Endometrial microvascular endothelial cells (primary cell): ENCODE data around the gene HS6ST3. TPM values are rescaled to one million over a fixed set of nuclear protein-coding genes. Genes with fewer than 3 reads are reported as not detected.
"Not testable (repeated sequence)": the region's sequence is repeated elsewhere in the genome, so short reads cannot be mapped to it uniquely, and the experiment has no call there.

Experiments used
- in situ Hi-C: cut with HindIII; loops from 2 replicates; pipeline ENCODE4 v1.10.0; 2017; ENCODE audit warnings: low sequenced_read_pairs, low pct_unique_long_range_greater_than_20kb; ENCODE audit errors: inconsistent ontology term
- total RNA-seq: library from RNA; depleted of rRNA; stranded (reverse); fragments of >200 nt; gene quantifications from one replicate; pipeline ENCODE4 v1.2.3, GENCODE V29; 2015; ENCODE audit errors: inconsistent ontology term

The HS6ST3 gene
- total RNA-seq = not detected

DNA sequence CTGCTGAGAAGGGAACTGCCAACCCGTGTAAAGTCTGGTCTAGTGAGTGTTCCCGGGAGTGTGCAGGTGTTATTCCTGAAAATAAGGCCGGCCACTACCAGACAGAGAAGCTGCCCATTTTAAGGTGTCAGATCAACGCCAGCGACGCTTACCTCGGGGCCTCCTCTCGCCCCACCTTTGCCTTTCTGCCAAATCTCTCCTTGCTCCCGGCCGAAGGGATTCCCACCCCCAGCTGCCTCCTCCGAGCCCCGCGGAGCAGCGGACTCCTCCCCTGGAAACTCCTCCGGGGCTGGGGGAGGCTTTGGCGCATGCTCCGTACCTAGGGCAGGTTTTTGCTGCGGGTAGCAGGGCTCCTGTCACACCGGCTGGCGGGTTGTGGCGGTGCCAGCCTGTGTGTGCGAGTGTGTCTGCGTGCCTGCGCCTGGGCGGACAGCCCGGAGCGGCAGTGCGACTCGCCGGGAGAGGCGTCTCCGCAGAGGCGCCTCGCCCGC is at the start of gene HS6ST3:
TSS of gene HS6ST3 (plus strand) at position 359 of the 491 bp plus-strand sequence.
- in situ Hi-C loops = no loop called here

GRCh38 chr13:96041326-96042110 is 48.4 kb upstream of the HS6ST3 start:
- in situ Hi-C loops = no loop called here

DNA sequence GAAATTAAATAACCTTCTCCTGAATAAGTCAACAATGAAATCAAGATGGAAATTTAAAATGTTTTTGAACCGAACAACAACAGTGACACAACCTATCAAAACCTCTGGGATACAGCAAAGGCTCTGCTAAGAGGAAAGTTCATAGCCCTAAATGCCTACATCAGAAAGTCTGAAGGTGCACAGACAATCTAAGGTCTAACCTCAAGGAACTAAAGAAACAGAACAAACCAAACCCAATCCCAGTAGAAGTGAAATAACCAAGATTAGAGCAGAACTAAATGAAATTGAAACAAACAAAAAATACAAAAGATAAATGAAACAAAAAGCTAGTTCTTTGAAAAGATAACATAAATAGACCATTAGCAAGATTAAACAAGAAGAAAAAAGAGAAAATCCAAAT is 45.7 kb upstream of the HS6ST3 start:
- in situ Hi-C loops = no loop called here

DNA sequence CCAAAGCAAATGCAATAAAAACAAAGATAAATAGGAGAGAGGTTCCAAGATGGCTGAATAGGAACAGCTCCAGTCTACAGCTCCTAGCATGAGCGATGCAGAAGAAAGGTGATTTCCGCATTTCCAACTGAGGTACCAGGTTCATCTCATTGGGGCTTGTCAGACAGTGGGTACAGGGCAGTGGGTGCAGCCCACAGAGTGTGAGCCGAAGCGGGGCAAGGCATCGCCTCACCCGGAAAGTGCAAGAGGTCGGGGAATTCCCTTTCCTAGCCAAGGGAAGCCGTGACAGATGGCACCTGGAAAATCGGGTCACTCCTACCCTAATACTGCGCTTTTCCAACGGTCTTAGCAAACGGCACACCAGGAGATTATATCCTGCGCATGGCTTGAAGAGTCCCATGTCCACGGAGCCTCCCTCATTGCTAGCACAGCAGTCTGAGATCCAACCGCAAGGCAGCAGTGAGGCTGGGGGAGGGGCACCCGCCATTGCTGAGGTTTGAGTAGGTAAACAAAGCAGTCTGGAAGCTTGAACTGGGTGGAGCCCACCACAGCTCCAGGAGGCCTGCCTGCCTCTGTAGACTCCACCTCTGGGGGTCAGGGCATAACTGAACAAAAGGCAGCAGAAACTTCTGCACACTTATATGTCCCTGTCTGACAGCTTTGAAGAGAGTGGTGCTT is 43.3 kb upstream of the HS6ST3 start:
- in situ Hi-C loops = not testable (repeated sequence)

- in situ Hi-C loops = not testable (repeated sequence)
These were observed 39.0 kb upstream of the HS6ST3 start for GRCh38 chr13:96050955-96051354.

DNA sequence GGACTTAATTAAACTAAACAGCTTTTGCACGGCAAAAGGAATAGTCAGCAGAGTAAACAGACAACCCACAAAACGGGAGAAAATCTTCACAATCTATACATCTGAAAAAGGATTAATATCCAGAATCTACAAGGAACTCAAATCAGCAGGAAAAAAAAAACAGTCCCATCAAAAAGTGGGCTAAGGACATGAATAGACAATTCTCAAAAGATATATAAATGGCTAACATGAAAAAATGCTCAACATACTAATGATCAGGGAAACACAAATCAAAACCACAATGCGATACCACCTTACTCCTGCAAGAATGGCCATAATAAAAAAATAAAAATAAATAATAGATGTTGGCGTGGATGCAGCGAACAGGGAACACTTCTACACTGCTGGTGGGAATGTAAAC is 38.4 kb upstream of the HS6ST3 start:
- in situ Hi-C loops = not testable (repeated sequence)

GRCh38 chr13:96051946-96052345 is 38.0 kb upstream of the HS6ST3 start:
- in situ Hi-C loops = not testable (repeated sequence)

- in situ Hi-C loops = no loop called here
These were observed 37.3 kb upstream of the HS6ST3 start for GRCh38 chr13:96052656-96053002.

DNA sequence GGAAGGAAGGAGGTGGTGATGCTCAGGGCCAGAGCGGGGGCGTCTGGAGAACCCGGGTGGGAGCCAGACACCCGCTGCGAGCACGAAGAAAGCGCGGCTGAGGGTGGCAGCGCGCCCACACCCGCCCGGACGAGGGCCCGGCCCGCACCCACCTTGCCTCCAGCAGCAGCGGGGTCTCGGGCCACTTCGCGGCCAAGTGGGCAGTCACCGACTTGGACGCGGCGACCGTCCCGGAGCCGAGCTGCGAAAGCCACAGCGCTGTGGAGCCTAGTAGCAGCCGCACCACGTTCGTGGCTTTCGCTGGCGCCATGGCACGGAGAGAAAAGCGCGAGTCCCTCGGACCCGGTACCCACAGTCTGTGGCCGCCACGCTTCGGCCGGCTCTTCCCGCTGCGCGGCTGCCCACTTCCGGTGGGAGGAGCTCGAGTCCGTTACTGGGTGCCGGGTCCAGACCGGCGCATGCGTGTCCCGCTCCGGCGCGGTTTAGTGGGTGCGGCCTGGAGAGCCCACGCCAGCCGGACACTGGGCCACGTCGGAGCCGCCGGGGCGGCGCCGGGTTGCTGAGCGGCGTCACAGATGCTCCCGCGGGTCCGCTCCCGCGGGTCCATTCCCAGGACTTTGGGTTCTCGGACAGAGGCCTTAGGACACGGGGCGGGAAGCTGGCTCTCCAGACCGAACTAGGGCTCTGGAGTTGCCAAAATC is 36.8 kb upstream of the HS6ST3 start, which contains the start of gene UGGT2:
TSS of gene UGGT2 (minus strand) at position 399 of the 701 bp plus-strand sequence. CDS start at position 310, 89 bp downstream.
- in situ Hi-C loops = no loop called here

GRCh38 chr13:96065849-96066248 is 24.1 kb upstream of the HS6ST3 start:
- in situ Hi-C loops = no loop called here

- in situ Hi-C loops = no loop called here
These were observed 21.2 kb upstream of the HS6ST3 start for GRCh38 chr13:96068729-96069128.

DNA sequence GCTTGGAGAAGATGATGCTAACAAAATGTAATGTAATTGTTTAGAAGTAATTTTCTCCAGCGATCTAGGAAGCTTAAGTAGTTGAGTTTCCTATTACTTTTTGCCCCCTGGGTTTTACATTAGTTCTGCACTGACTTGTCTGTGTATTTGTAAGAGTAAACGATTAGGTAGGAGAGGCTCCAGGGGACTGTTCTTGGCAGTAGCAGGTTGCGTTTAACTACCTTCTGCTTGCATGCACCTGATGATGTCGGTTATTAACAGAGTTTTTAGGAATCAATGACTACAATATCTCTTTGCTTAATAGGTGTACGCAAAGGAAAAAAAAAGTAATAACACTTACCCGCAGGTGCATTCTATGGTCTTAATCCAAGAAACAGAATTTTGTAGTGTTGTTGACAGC is 18.4 kb upstream of the HS6ST3 start:
- in situ Hi-C loops = no loop called here

DNA sequence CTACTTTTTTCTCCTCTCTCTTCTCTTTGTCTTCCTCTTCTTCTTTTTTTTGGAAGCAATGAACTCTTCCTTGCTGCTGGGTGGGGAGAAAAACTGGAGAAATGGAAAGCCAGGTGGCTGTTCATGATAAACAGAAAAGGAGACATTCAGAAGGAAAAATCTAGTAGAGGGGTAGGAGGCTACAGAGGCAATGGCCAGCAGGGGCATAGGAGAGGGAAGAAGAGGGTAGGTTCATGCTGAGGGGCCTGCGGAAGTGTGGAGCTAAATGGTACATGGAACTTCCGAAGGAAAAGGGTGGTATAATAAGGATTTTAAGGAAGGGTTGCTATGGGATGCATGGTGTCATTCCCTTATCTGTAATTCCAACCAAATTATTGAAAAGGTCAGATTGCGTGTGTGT is 17.5 kb upstream of the HS6ST3 start:
- in situ Hi-C loops = no loop called here

DNA sequence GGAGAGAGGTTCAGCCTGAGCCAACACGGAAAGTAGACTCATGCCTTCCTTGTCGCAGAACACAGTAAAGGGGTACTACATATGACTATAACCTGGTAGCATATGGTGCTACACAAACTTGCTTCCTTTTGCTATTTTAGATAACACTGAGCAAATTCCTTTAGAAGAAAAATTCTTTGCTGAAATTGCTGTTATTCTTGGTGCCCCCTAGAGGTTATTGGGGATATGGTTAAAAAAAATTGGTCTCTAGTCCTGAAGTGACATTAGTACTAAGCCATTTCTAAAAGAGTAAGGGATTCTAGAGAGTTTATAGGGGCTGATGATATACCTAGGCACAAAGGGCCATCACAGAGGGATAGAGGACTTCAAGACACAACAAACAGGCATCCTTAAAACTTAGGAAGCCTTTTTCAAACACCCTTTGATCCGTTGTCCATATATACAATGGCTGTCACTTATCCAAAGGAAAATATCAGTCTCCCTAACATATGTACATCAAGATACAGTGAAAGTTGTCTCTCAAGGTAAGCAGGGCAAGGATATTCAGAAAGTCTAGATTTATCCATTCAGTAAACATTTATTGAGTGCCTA is 13.9 kb upstream of the HS6ST3 start:
- in situ Hi-C loops = no loop called here

DNA sequence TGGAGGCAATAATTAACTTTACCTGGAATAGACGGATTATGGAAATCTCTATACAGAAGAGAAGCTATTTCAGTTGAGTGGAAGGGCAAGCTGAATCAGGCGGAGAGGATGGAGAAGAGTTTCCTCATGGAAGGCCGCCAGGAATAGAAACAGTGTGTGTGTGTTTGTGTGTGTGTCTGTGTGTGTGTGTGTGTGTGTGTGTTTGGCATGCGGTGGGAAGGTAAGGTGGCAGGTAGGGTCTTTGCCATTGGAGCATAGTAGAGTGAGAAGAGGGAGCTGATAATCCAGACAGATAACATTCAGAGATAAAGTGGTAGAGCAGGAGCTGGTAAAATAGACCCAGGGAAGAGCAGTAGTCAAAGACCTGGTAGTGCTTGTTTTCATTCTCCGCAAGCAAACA is 9.2 kb upstream of the HS6ST3 start:
- in situ Hi-C loops = no loop called here

DNA sequence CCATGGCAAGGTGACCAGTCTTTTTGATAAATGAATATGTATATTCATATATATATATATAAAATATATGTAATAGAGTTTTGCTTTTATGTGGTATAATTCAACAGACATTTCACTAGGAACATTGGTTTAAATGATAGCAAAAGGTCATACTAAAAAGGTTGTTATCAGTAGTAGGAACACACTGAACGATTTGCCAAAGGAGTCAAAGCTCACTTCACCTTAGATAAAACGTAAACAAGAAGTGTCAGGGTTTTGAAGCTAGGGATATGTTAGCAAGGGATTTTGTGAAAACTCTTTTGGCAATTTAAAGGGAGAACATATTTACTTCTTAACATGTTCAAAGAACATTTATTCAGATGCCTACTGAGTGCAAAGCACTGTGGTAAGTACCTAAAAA is 8.0 kb upstream of the HS6ST3 start:
- in situ Hi-C loops = no loop called here

DNA sequence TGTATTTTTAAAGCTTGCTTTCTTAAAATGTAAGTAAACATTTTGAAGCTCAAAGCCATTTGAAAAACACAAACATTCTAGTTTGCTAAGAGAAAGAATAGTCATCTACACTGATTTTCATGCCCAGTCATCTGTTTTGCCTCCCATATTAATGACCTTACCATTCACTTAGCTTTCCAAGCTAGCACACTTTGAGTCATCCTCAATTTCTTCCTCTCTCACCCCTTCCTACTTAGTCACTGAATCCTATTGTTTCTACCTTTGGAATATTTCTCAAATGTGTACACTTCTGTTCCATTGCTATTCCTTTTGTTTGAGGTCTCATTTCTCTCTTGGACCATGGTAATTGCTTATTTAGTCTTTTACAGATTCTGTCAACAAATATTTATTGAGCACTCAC is 7.3 kb upstream of the HS6ST3 start:
- in situ Hi-C loops = no loop called here

DNA sequence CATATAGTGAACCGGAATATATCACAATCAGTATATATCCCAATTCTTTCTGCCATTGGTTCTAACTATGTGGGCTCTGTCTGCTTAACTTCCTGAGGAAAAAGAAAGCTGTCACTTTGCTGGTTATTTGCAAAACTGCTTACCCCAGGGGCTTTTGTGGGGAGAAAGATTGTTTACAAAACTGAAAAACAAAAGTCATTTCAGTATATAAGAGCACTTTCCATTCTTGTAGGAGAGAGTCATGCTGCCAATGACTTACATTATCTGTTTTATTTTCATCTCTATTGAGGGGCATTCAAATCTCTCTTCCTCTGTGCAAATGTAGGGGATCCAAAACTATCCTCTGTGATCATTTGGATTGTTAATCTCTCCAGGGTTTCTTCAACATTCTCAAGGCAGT is 3.2 kb upstream of the HS6ST3 start:
- in situ Hi-C loops = no loop called here

- in situ Hi-C loops = no loop called here
These were observed 768 bp upstream of the HS6ST3 start for GRCh38 chr13:96089139-96089538.
